ENCODE data around the gene UBN2. TPM values are rescaled to one million over a fixed set of nuclear protein-coding genes. Genes with fewer than 3 reads are reported as not detected.

Gene UBN2
- total and polyA plus RNA-seq, 10 of the 15 experiments (the other 5 are each of a cell fraction or from before 2014, with no cell fraction given) = 0.27 to 8.5 (median 2.5) TPM

- H3K9ac ChIP-seq (ENCODE audit: control insufficient read depth, insufficient read depth, low read length) = no peak overlapping the region
- FAIRE-seq = no peak
- TF ChIP-seq BCLAF1 (IDR thresholded peaks at IDR 0.05) (no peak), SUPT20H (IDR thresholded peaks at IDR 0.05; ENCODE audit: borderline replicate concordance, control insufficient read depth, low read depth, low read length) (no peak), ASH2L (IDR thresholded peaks at IDR 0.05; ENCODE audit: borderline replicate concordance, low read depth) (no peak), HDAC2 (IDR thresholded peaks at IDR 0.05) (no peak), USF1 (IDR thresholded peaks at IDR 0.05; ENCODE audit: borderline replicate concordance, extremely low read length, insufficient read depth, low read depth, low read length) (no peak), SIN3A (IDR thresholded peaks at IDR 0.05; ENCODE audit: low read depth, low read length) (no peak), TBL1XR1 (IDR thresholded peaks at IDR 0.05; ENCODE audit: low read depth, low read length) (no peak), MLLT1 (IDR thresholded peaks at IDR 0.05) (no peak), EZH2 (IDR thresholded peaks at IDR 0.05; ENCODE audit: borderline replicate concordance, control insufficient read depth, low read depth, low read length) (no peak), CHD2 (IDR thresholded peaks at IDR 0.05; ENCODE audit: borderline replicate concordance, low read depth, low read length) (no peak), TARDBP (IDR thresholded peaks at IDR 0.05; ENCODE audit: borderline replicate concordance) (no peak)
- TF ChIP-seq, protein P1, sequence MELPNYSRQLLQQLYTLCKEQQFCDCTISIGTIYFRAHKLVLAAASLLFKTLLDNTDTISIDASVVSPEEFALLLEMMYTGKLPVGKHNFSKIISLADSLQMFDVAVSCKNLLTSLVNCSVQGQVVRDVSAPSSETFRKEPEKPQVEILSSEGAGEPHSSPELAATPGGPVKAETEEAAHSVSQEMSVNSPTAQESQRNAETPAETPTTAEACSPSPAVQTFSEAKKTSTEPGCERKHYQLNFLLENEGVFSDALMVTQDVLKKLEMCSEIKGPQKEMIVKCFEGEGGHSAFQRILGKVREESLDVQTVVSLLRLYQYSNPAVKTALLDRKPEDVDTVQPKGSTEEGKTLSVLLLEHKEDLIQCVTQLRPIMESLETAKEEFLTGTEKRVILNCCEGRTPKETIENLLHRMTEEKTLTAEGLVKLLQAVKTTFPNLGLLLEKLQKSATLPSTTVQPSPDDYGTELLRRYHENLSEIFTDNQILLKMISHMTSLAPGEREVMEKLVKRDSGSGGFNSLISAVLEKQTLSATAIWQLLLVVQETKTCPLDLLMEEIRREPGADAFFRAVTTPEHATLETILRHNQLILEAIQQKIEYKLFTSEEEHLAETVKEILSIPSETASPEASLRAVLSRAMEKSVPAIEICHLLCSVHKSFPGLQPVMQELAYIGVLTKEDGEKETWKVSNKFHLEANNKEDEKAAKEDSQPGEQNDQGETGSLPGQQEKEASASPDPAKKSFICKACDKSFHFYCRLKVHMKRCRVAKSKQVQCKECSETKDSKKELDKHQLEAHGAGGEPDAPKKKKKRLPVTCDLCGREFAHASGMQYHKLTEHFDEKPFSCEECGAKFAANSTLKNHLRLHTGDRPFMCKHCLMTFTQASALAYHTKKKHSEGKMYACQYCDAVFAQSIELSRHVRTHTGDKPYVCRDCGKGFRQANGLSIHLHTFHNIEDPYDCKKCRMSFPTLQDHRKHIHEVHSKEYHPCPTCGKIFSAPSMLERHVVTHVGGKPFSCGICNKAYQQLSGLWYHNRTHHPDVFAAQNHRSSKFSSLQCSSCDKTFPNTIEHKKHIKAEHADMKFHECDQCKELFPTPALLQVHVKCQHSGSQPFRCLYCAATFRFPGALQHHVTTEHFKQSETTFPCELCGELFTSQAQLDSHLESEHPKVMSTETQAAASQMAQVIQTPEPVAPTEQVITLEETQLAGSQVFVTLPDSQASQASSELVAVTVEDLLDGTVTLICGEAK (IDR thresholded peaks at IDR 0.05; ENCODE audit: borderline replicate concordance) = no peak
- TF ChIP-seq, protein P2, sequence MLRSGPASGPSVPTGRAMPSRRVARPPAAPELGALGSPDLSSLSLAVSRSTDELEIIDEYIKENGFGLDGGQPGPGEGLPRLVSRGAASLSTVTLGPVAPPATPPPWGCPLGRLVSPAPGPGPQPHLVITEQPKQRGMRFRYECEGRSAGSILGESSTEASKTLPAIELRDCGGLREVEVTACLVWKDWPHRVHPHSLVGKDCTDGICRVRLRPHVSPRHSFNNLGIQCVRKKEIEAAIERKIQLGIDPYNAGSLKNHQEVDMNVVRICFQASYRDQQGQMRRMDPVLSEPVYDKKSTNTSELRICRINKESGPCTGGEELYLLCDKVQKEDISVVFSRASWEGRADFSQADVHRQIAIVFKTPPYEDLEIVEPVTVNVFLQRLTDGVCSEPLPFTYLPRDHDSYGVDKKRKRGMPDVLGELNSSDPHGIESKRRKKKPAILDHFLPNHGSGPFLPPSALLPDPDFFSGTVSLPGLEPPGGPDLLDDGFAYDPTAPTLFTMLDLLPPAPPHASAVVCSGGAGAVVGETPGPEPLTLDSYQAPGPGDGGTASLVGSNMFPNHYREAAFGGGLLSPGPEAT (IDR thresholded peaks at IDR 0.05; ENCODE audit: low read depth) = no peak
Measured at GRCh38 chr7:139304517-139304916, 73.5 kb downstream of the UBN2 start.

More at GRCh38 chr7:139304517-139304916, 73.5 kb downstream of the UBN2 start:
- Histone ChIP-seq H3K4me1 (ENCODE audit: control insufficient read depth, insufficient read depth, low read length) (no peaks in the 10 kb centered on the region), H3K27me3 (replicated peaks in 1 of 2; ENCODE audit: control insufficient read depth in 2 of 2, insufficient read depth in 2 of 2, low read length in 1 of 2) (no peaks in the 10 kb centered on the region), H2AFZ (ENCODE audit: control insufficient read depth, low read depth, low read length) (no peak overlapping the region), H3K4me2 (ENCODE audit: control insufficient read depth, insufficient read depth) (no peak overlapping the region), H3K36me3 (ENCODE audit: control insufficient read depth in 2 of 2, insufficient read depth in 2 of 2, low read length in 1 of 2) (no peaks in the 10 kb centered on the region), H3K9me3 (replicated peaks; ENCODE audit: control insufficient read depth, insufficient read depth, low read length) (no peaks in the 10 kb centered on the region), H3K4me3 (no peak overlapping the region), H3K27ac (ENCODE audit: control insufficient read depth, insufficient read depth) (no peak overlapping the region), H4K20me1 (ENCODE audit: control insufficient read depth, insufficient read depth) (no peaks in the 10 kb centered on the region), H3K79me2 (ENCODE audit: control insufficient read depth, insufficient read depth, low read length) (no peaks in the 10 kb centered on the region)
- BruUV-seq (replicated peaks) = no TSS peak
- RAD21 ChIA-PET (ENCODE audit: unreplicated experiment) = no interaction called here
- WGBS (ENCODE audit: insufficient coverage, insufficient replicate concordance, low lambda C conversion rate, missing lambda C conversion rate) = 94% methylated on average over 1 of the region's 1 CpG
- in situ Hi-C loops (cut with MboI) = no loop called here
- POLR2A ChIA-PET = no interaction called here
- SMC1A ChIA-PET (ENCODE audit: uncharacterized antibody, unreplicated experiment) = interaction anchor here (1.0 to 1.7 kb wide), 2 partner anchors 8 to 418 kb away, joined by 3 to 4 read pairs; no protein-coding TSS in a partner anchor
- ATAC-seq = no peak
- no peak for DNase-seq (ENCODE audit: low read depth, low spot score)
- CTCF ChIA-PET = no interaction called here
- intact Hi-C loops (cut with micrococcal nuclease; ENCODE audit: unreplicated experiment) = no loop called here
